Measurements from ENCODE around the gene CDK5. TPM values are rescaled to one million over a fixed set of nuclear protein-coding genes. Genes with fewer than 3 reads are reported as not detected.
"Not testable (repeated sequence)": the region's sequence is repeated elsewhere in the genome, so short reads cannot be mapped to it uniquely, and the experiment has no call there.

The CDK5 gene
- total RNA-seq, 2 donors from 2014 or later: 22.2 to 25.2 TPM

DNA sequence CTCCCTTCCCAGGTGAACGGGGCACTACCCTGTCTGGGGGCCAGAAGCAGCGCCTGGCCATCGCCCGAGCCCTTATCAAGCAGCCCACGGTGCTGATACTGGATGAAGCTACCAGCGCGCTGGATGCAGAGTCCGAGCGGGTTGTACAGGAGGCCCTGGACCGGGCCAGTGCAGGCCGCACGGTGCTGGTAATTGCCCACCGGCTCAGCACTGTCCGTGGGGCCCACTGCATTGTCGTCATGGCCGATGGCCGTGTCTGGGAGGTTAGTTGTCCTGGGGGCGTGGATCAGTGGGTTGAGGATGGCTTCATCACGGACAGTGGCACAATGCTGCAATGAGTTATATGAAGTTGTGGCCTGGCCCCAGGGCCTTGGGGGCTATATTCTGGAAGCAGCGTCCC is 13.7 kb downstream of the CDK5 start:
- Mint-ChIP-seq H3K4me1 (peaks cover 3% of the 10 kb centered on the region), H3K9me3 (no peaks in the 10 kb centered on the region), H3K27ac (no peak overlapping the region), H3K36me3 (ENCODE audit: low read depth) (peaks cover 8% of the 10 kb centered on the region), H3K27me3 (ENCODE audit: insufficient read depth) (peaks cover 6% of the 10 kb centered on the region), H3K4me3 (no peak overlapping the region)
- H3K27ac ChIP-seq (ENCODE audit: low read depth, low read length): no peak overlapping the region
- H3K4me3 ChIP-seq (ENCODE audit: low read length): no peak overlapping the region
- H3K9me3 ChIP-seq (ENCODE audit: control insufficient read depth, low read length): no peaks in the 10 kb centered on the region
- peaks cover 6% of the 10 kb centered on the region for H3K4me1 ChIP-seq (ENCODE audit: control insufficient read depth, insufficient read depth, low read length)
- TF ChIP-seq, protein P1, sequence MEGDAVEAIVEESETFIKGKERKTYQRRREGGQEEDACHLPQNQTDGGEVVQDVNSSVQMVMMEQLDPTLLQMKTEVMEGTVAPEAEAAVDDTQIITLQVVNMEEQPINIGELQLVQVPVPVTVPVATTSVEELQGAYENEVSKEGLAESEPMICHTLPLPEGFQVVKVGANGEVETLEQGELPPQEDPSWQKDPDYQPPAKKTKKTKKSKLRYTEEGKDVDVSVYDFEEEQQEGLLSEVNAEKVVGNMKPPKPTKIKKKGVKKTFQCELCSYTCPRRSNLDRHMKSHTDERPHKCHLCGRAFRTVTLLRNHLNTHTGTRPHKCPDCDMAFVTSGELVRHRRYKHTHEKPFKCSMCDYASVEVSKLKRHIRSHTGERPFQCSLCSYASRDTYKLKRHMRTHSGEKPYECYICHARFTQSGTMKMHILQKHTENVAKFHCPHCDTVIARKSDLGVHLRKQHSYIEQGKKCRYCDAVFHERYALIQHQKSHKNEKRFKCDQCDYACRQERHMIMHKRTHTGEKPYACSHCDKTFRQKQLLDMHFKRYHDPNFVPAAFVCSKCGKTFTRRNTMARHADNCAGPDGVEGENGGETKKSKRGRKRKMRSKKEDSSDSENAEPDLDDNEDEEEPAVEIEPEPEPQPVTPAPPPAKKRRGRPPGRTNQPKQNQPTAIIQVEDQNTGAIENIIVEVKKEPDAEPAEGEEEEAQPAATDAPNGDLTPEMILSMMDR (conservative IDR thresholded peaks at IDR 0.05): no peak
- H3K9ac ChIP-seq (ENCODE audit: extremely low read depth, low read length, poor library complexity, severe bottlenecking): no peak overlapping the region
- WGBS, 2 experiments (ENCODE audit: insufficient coverage in 1 of 2, insufficient read length in 1 of 2): 94 to 100% methylated on average over 3 to 20 of the region's 20 CpGs
- no peak for DNase-seq
- H3K27me3 ChIP-seq (ENCODE audit: control insufficient read depth, insufficient read depth, low read length, poor library complexity, severe bottlenecking): no peaks in the 10 kb centered on the region
- H3K36me3 ChIP-seq (ENCODE audit: control insufficient read depth, insufficient read depth, low read length): no peaks in the 10 kb centered on the region

DNA sequence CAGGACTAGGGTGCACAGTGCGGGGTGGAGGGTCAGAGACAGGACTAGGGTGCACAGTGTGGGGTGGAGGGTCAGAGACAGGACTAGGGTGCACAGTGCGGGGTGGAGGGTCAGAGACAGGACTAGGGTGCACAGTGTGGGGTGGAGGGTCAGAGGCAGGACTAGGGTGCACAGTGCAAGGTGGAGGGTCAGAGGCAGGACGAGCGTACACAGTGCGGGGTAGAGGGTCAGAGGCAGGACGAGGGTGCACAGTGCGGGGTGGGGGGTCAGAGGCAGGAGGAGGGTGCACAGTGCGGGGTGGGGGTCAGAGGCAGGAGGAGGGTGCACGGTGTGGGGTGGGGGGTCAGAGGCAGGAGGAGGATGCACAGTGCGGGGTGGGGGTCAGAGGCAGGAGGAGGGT is 14.2 kb downstream of the CDK5 start:
- H3K9me3 Mint-ChIP-seq: not testable (repeated sequence)
- 90% methylated on average over 10 of the region's 10 CpGs; no CpG with 5 or more reads in 1 of the 2 experiments for WGBS, 2 experiments (ENCODE audit: insufficient coverage in 1 of 2, insufficient read length in 1 of 2)

DNA sequence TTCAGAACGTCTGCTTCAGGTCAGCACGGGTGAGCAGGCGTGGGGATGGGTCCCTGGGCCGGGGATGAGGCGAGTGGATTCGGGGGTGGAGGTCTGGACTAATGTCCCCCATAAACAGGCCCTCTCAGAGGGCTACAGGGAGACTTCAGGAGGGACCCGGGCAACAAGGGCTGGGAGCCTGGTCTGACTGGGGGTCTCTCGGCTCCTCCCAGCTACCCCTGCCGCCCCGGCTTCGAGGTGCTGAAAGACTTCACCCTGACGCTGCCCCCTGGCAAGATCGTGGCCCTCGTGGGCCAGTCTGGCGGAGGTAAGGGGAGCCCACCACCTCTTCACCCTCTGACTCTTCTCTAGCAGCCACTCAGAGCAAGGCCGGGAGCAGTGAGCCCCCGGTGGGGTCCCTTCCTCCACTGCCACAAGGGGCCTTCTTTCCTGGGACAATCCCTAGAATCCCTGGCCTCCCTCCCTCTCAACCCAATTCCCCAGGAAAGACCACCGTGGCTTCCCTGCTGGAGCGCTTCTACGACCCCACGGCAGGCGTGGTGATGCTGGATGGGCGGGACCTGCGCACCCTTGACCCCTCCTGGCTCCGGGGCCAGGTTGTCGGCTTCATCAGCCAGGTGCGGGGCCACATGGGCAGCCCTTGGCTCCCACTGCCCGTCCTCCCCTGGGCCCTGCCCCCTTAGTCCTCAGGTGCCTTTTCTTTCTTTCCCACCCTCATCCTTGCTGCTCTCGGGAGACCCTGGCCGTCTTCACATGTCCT is 16.9 kb downstream of the CDK5 start:
- TF ChIP-seq, protein P1 (conservative IDR thresholded peaks at IDR 0.05): no peak
- Mint-ChIP-seq H3K4me1 (peaks cover 3% of the 10 kb centered on the region), H3K27ac (no peak overlapping the region), H3K27me3 (ENCODE audit: insufficient read depth) (no peaks in the 10 kb centered on the region), H3K4me3 (no peak overlapping the region), H3K9me3 (no peaks in the 10 kb centered on the region), H3K36me3 (ENCODE audit: low read depth) (peaks cover 14% of the 10 kb centered on the region)
- DNase-seq: no peak
- peaks cover 6% of the 10 kb centered on the region for H3K36me3 ChIP-seq (ENCODE audit: control insufficient read depth, insufficient read depth, low read length)
- H3K9ac ChIP-seq (ENCODE audit: extremely low read depth, low read length, poor library complexity, severe bottlenecking): no peak overlapping the region
- no peaks in the 10 kb centered on the region for H3K27me3 ChIP-seq (ENCODE audit: control insufficient read depth, insufficient read depth, low read length, poor library complexity, severe bottlenecking)
- WGBS, 2 experiments (ENCODE audit: insufficient coverage in 1 of 2, insufficient read length in 1 of 2): 92 to 95% methylated on average over 19 to 30 of the region's 30 CpGs
- H3K27ac ChIP-seq (ENCODE audit: low read depth, low read length): no peak overlapping the region
- H3K9me3 ChIP-seq (ENCODE audit: control insufficient read depth, low read length): no peaks in the 10 kb centered on the region
- peaks cover 6% of the 10 kb centered on the region for H3K4me1 ChIP-seq (ENCODE audit: control insufficient read depth, insufficient read depth, low read length)
- no peak overlapping the region for H3K4me3 ChIP-seq (ENCODE audit: low read length)

More for the DNA sequence above, 14.2 kb downstream of the CDK5 start:
- not testable (repeated sequence) for H3K27ac ChIP-seq (ENCODE audit: low read depth, low read length); H3K9me3 ChIP-seq (ENCODE audit: control insufficient read depth, low read length); H3K4me3 Mint-ChIP-seq; H3K4me3 ChIP-seq (ENCODE audit: low read length); H3K27me3 ChIP-seq (ENCODE audit: control insufficient read depth, insufficient read depth, low read length, poor library complexity, severe bottlenecking); H3K36me3 ChIP-seq (ENCODE audit: control insufficient read depth, insufficient read depth, low read length); H3K9ac ChIP-seq (ENCODE audit: extremely low read depth, low read length, poor library complexity, severe bottlenecking); H3K4me1 ChIP-seq (ENCODE audit: control insufficient read depth, insufficient read depth, low read length); H3K27ac Mint-ChIP-seq; H3K27me3 Mint-ChIP-seq (ENCODE audit: insufficient read depth); H3K4me1 Mint-ChIP-seq; H3K36me3 Mint-ChIP-seq (ENCODE audit: low read depth); DNase-seq

Data from endodermal cell (in vitro differentiated cells).